IPS-18a (cell line): Measurements from ENCODE around the gene DUSP7.

ENCODE experiments used
- H3K27ac ChIP-seq: one replicate; pipeline ENCODE4 v1.5.1; 2013; ENCODE audit warnings: low read length
- H3K27me3 ChIP-seq: one replicate; pipeline ENCODE4 v1.6.1; 2013; ENCODE audit warnings: mild to moderate bottlenecking, low read length; ENCODE audit not compliant: control insufficient read depth, insufficient read depth
- H3K36me3 ChIP-seq: one replicate; pipeline ENCODE4 v1.6.1; 2013; ENCODE audit warnings: low read depth, low read length; ENCODE audit not compliant: control insufficient read depth
- H3K4me1 ChIP-seq: one replicate; pipeline ENCODE4 v1.6.1; 2013; ENCODE audit warnings: low read depth, low read length; ENCODE audit not compliant: control insufficient read depth
- H3K4me3 ChIP-seq: one replicate; pipeline ENCODE4 v1.5.1; 2013; ENCODE audit warnings: low read length
- H3K9ac ChIP-seq: one replicate; pipeline ENCODE4 v1.6.1; 2013; ENCODE audit warnings: mild to moderate bottlenecking, low read length, moderate library complexity
- H3K9me3 ChIP-seq: one replicate; pipeline ENCODE4 v1.6.1; 2013; ENCODE audit warnings: low read depth, low read length; ENCODE audit not compliant: control insufficient read depth

DUSP7 gene

DNA sequence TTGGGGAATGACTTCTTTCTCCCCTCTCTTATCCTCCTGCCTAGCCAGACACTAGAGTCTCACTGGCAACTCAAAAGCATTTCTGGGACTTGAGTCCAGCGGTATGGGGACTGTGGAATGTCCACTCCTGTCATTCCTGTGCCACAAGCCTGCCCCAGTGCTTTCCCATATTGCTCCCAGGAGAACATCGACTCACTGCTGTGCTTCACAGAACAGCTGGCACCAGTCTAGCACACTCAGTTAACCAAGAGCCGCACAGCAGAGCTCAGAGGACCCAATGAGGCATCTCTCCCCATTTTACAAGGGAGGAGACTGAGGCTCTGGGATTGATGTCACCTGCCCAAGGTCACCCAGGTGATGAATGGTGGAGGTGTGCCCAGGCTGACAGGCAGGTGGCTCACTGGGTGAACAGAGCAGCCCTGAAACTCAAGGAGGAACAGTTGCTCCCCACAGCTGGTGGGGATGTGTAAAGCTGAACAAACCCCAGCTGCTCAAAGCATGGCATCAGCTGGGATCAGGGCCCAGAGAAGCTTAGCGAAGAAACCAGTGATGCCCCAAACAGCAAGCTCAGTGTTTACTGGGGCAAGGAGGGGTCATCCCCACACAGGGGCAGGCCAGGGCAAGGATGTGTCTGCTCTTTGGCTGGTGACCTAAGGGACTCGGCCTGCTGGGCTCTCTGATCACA, 35.4 kb upstream of the DUSP7 start:
- H3K4me3 ChIP-seq: no peak overlapping the region
- no peaks in the 10 kb centered on the region for H3K4me1 ChIP-seq
- H3K27ac ChIP-seq: no peak overlapping the region
- H3K27me3 ChIP-seq: no peaks in the 10 kb centered on the region
- no peaks in the 10 kb centered on the region for H3K9me3 ChIP-seq
- no peak overlapping the region for H3K9ac ChIP-seq
- peaks cover 8% of the 10 kb centered on the region for H3K36me3 ChIP-seq

GRCh38 chr3:52090933-52091468, 34.6 kb upstream of the DUSP7 start:
- Histone ChIP-seq H3K4me3 (no peak overlapping the region), H3K4me1 (no peaks in the 10 kb centered on the region), H3K27me3 (no peaks in the 10 kb centered on the region), H3K9ac (no peak overlapping the region), H3K27ac (no peak overlapping the region), H3K9me3 (no peaks in the 10 kb centered on the region), H3K36me3 (peaks cover 3% of the 10 kb centered on the region)

GRCh38 chr3:52090131-52090932, 34.0 kb upstream of the DUSP7 start:
- H3K9me3 ChIP-seq: no peaks in the 10 kb centered on the region
- no peaks in the 10 kb centered on the region for H3K27me3 ChIP-seq
- H3K36me3 ChIP-seq: no peaks in the 10 kb centered on the region
- no peak overlapping the region for H3K9ac ChIP-seq
- H3K4me3 ChIP-seq: no peak overlapping the region
- no peak overlapping the region for H3K27ac ChIP-seq
- no peaks in the 10 kb centered on the region for H3K4me1 ChIP-seq

DNA sequence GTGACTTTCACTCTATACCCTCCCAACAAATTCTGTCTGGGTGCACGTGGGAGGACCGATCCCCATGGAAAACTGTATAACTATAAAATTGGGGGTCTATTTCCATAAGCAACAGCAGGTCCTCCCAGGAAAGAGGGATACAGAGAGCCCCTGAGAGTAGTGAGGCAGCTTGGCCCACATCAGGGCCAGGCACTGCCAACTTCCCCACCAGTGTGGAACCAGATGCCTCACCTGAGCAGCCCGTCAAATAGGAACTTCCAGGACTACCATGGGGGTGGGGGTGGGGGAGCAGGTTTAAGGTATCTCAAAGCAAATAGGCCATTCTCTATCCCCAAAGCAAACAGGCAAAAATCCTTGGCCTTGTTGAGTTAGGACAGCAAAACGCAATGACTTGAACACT, 33.3 kb upstream of the DUSP7 start:
- no peak overlapping the region for H3K9ac ChIP-seq
- no peaks in the 10 kb centered on the region for H3K9me3 ChIP-seq
- no peaks in the 10 kb centered on the region for H3K4me1 ChIP-seq
- no peaks in the 10 kb centered on the region for H3K27me3 ChIP-seq
- no peak overlapping the region for H3K27ac ChIP-seq
- H3K36me3 ChIP-seq: no peaks in the 10 kb centered on the region
- no peak overlapping the region for H3K4me3 ChIP-seq

DNA sequence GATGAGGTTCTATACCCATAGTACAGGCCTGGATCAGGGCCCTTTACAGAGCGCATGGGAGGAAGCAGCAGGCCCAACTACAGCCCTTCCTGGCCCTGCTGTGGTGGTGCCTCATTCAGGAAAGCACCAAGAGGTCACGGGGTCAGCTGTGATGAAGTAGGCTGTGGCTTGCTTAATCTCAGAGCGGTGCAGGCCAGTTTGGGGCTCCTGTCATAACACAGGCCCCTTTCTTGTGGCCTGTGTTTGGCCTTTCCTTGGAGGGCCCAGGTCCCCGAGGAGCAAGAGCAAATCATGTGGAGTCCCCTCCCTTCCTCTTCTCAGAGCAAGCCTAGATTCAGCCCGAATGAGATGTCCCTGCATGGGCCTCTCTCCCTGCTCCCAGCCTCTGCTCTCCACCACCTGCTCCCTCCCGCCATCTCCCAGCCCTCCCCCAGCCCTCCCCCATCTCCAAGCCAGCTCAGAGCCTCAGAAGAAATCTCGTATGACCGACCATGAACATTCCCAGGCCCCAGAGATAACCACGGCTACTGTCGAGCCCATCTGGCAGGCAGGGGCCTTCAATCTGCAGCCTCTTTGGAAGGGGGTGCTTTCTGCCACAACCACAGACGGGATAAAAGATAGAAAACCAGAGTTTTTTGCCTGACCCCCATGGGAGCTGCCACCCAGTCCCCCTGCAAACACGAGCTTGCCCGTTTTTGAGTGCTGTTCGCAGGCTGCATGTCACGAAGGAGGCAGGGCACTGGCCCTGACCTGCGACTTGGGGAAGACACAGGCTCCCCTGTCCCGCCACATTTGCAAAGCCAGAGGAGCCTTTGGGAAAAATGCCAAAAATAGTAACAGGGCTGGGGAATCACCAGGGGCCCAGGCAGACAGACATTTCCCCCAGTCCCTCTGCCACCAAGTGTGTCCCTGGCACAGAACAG, 32.3 kb upstream of the DUSP7 start:
- Histone ChIP-seq H3K27me3 (no peaks in the 10 kb centered on the region), H3K9ac (no peak overlapping the region), H3K4me1 (no peaks in the 10 kb centered on the region), H3K4me3 (no peak overlapping the region), H3K27ac (no peak overlapping the region), H3K36me3 (no peaks in the 10 kb centered on the region), H3K9me3 (no peaks in the 10 kb centered on the region)

DNA sequence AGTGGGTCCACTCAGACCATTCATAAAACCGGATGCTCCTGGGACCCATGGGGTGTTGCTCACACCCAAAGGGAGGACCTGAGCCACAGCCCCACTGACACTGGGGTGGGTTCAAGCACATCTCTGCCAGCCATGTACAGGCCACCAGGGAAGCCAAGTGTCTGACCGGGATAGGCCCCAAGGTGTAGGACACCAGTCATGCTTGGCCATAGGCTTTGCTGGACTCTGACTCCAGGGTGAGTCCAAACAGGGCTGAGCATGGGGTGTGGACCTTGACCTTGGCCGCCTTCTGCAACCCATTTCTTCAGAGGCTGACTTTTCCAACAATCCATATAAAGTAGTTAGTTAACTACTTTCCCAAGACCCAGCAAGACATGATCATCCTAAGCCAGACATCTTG, 31.4 kb upstream of the DUSP7 start:
- Histone ChIP-seq H3K9ac (no peak overlapping the region), H3K9me3 (no peaks in the 10 kb centered on the region), H3K27ac (no peak overlapping the region), H3K36me3 (no peaks in the 10 kb centered on the region), H3K27me3 (no peaks in the 10 kb centered on the region), H3K4me1 (no peaks in the 10 kb centered on the region), H3K4me3 (no peak overlapping the region)

DNA sequence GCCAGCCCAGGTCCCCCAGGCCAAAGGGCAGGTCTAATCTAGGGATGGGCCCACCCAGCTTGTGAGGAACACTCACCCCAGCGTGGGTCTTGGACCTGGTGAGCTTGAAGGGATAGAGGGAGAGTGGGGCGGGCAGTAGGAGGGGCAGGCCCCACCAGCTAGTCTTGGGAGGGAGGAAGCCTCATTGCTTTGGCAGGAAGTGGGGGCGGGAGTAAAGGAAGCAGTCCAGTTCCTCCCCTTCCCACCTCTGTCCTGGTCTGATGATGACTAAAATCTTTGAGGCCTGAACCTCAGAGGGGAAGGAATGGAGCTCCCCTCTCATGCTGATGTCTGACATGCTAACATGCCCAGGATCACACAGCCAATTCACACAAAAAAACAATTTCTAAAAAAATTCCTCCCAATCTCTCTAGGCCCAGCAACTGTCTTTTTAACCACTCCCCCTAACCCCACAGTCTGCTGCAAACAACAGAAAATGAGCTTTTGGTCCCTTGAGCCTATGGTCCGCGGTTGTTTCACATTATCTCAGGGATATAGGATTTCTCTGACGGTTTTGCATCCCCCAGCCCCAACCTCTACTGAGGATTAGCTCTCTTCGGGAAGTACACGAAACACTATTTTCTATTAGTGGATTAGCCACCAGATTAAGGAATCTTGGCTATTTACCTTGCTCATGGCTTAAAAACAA, 30.7 kb upstream of the DUSP7 start:
- Histone ChIP-seq H3K9ac (no peak overlapping the region), H3K27me3 (no peaks in the 10 kb centered on the region), H3K4me3 (no peak overlapping the region), H3K36me3 (no peaks in the 10 kb centered on the region), H3K9me3 (no peaks in the 10 kb centered on the region), H3K27ac (no peak overlapping the region), H3K4me1 (no peaks in the 10 kb centered on the region)

DNA sequence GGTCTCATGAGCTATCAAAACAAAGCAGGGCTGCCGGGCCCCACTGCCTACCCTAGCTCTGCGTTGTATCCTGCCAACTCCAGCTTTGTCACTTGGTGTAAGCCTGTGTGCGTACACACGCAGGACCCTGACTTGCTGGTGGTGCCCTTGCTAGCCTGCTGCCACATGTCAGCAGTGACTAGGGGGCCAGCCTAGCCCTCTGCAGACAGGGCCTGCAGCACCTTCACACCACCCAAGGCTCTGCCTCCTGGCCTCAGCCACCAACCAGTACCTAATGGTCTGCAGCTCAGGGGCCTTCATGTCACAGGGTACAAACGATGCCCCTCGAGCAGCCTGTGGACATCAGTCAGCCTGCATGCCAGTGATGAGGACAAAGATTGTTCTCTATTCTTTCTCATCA, 30.1 kb upstream of the DUSP7 start:
- no peak overlapping the region for H3K27ac ChIP-seq
- no peaks in the 10 kb centered on the region for H3K36me3 ChIP-seq
- H3K27me3 ChIP-seq: no peaks in the 10 kb centered on the region
- H3K4me3 ChIP-seq: no peak overlapping the region
- H3K9me3 ChIP-seq: no peaks in the 10 kb centered on the region
- no peaks in the 10 kb centered on the region for H3K4me1 ChIP-seq
- no peak overlapping the region for H3K9ac ChIP-seq

- Histone ChIP-seq H3K4me3 (no peak overlapping the region), H3K27me3 (no peaks in the 10 kb centered on the region), H3K9ac (no peak overlapping the region), H3K4me1 (no peaks in the 10 kb centered on the region), H3K36me3 (no peaks in the 10 kb centered on the region), H3K27ac (no peak overlapping the region), H3K9me3 (no peaks in the 10 kb centered on the region)
These were observed 29.4 kb upstream of the DUSP7 start for GRCh38 chr3:52085681-52086282.

- Histone ChIP-seq H3K9ac (no peak overlapping the region), H3K4me1 (no peaks in the 10 kb centered on the region), H3K27me3 (no peaks in the 10 kb centered on the region), H3K36me3 (no peaks in the 10 kb centered on the region), H3K27ac (no peak overlapping the region), H3K4me3 (no peak overlapping the region), H3K9me3 (no peaks in the 10 kb centered on the region)
These were observed 28.7 kb upstream of the DUSP7 start for GRCh38 chr3:52084954-52085680.
